Vagina (tissue), 2 donors: ENCODE measurements around the gene ANKRD44. TPM values are rescaled to one million over a fixed set of nuclear protein-coding genes. Genes with fewer than 3 reads are reported as not detected.
A peak's percentile ranks its signal among the peaks of the same experiment; 100 is the strongest.

Source experiments
- DNase-seq, 2 donors: peaks; one replicate each; pipeline ENCODE4 v3.0.0-alpha.2; 2017; ENCODE audit errors: extremely low spot score in 2 of 2
- H3K27ac ChIP-seq: fragments of 200-600 bp; sonication (generic); one replicate; pipeline ENCODE4 v1.5.1; 2019
- H3K27me3 ChIP-seq: fragments of 200-600 bp; sonication (generic); one replicate; pipeline ENCODE4 v1.5.1; 2019
- H3K36me3 ChIP-seq, 2 donors: fragments of 200-600 bp; sonication (generic); one replicate each; pipeline ENCODE4 v1.5.1; 2017 to 2019
- H3K4me1 ChIP-seq: fragments of 200-600 bp; sonication (generic); one replicate; pipeline ENCODE4 v1.5.1; 2019
- H3K4me3 ChIP-seq, 2 donors: fragments of 200-600 bp; sonication (generic); 1 replicate in 1 of 2; 2 replicates in 1 of 2; pipeline ENCODE4 v1.5.1; 2016 to 2019
- H3K9me3 ChIP-seq: fragments of 200-600 bp; sonication (generic); one replicate; pipeline ENCODE4 v1.5.1; 2019
- POLR2A ChIP-seq, 2 donors: fragments of 450-650 bp; IDR thresholded peaks; one replicate each; pipeline ENCODE4 v1.6.1; 2017; ENCODE audit warnings: antibody characterized with exemption in 2 of 2, mild to moderate bottlenecking in 2 of 2, moderate library complexity in 2 of 2
- POLR2AphosphoS5 ChIP-seq, 2 donors: sonication (generic); formaldehyde crosslinking; IDR thresholded peaks; one replicate each; pipeline ENCODE4 v1.9.0; 2017; ENCODE audit warnings: antibody characterized with exemption in 2 of 2, mild to moderate bottlenecking in 2 of 2, low read depth in 1 of 2; ENCODE audit not compliant: insufficient read depth in 1 of 2
- intact Hi-C: fragments of 100-400 bp; cut with DNase I; formaldehyde crosslinking; loops from one replicate; pipeline ENCODE4 v1.15.1; 2023
- total RNA-seq: library from RNA; depleted of rRNA; stranded (reverse); fragments of >200 nt; gene quantifications from one replicate; pipeline ENCODE4 v1.2.3, GENCODE V29; 2016
- TF ChIP-seq, protein P1 (sequence below), 3 experiments: fragments of 450-650 bp in 2 of 3; fragments of 200-600 bp in 1 of 3; sonication (generic) in 1 of 3; IDR thresholded peaks; one replicate each; pipeline ENCODE4 v1.5.1; 2017 to 2019; ENCODE audit warnings: antibody characterized with exemption in 3 of 3, mild to moderate bottlenecking in 2 of 3, moderate library complexity in 2 of 3

Gene ANKRD44
- total RNA-seq, 1 donor from 2014 or later = 46.4 TPM

DNA sequence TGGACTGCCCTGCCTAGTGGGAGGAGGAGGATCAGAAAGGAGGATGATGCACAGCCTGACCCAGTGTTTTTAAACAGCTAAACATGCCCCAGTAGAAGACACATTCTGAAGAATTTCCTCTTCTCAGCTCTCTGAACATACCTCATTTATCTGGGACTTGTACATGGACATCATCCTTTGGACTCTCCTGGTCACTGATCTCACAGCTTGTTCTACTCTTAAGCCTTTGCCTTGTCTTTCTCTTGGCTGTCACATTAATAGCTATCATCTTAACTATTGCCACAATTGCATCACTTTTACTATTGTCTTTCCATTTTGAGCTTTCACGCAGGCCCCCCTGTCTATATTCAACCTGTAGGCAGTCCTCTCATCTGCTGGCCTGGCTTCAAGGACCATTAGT, 342.1 kb downstream of the ANKRD44 start:
- H3K4me1 ChIP-seq = no peaks in the 10 kb centered on the region
- no peak overlapping the region for H3K4me3 ChIP-seq
- TF ChIP-seq, protein P1, sequence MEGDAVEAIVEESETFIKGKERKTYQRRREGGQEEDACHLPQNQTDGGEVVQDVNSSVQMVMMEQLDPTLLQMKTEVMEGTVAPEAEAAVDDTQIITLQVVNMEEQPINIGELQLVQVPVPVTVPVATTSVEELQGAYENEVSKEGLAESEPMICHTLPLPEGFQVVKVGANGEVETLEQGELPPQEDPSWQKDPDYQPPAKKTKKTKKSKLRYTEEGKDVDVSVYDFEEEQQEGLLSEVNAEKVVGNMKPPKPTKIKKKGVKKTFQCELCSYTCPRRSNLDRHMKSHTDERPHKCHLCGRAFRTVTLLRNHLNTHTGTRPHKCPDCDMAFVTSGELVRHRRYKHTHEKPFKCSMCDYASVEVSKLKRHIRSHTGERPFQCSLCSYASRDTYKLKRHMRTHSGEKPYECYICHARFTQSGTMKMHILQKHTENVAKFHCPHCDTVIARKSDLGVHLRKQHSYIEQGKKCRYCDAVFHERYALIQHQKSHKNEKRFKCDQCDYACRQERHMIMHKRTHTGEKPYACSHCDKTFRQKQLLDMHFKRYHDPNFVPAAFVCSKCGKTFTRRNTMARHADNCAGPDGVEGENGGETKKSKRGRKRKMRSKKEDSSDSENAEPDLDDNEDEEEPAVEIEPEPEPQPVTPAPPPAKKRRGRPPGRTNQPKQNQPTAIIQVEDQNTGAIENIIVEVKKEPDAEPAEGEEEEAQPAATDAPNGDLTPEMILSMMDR (IDR thresholded peaks at IDR 0.05) = no peak
- TF ChIP-seq POLR2AphosphoS5 (IDR thresholded peaks at IDR 0.05; ENCODE audit: insufficient read depth in 1 of 2, low read depth in 1 of 2) = no peak
- no peak for TF ChIP-seq POLR2A (IDR thresholded peaks at IDR 0.05)
- intact Hi-C loops = no loop called here
- no peaks in the 10 kb centered on the region for H3K27me3 ChIP-seq
- no peaks in the 10 kb centered on the region for H3K36me3 ChIP-seq
- no peak overlapping the region for H3K27ac ChIP-seq
- H3K9me3 ChIP-seq = no peaks in the 10 kb centered on the region
- no peak for DNase-seq

DNA sequence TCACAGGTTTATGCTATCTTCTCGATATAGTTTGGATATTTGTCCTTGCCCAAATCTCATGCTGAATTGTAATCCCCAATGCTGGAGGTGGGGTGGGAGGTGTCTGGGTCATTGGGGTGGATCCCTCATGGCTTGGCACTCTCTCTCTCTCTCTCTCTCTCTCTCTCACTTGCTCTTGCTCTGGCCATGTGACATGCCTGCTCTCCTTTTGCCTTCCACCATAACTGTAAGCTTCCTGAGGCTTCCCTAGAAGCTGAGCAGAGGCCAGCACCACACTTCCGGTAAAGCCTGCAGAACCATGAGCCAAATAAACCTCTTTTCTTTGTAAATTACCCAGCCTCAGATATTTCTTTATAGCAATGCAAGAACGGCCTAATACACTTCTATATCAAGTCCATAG, 342.8 kb downstream of the ANKRD44 start:
- TF ChIP-seq POLR2AphosphoS5 (IDR thresholded peaks at IDR 0.05; ENCODE audit: insufficient read depth in 1 of 2, low read depth in 1 of 2) (no peak), POLR2A (IDR thresholded peaks at IDR 0.05) (no peak)
- TF ChIP-seq, protein P1 (IDR thresholded peaks at IDR 0.05) = no peak
- DNase-seq = no peak
- Histone ChIP-seq H3K4me3 (no peak overlapping the region), H3K4me1 (no peaks in the 10 kb centered on the region), H3K27ac (no peak overlapping the region), H3K27me3 (no peaks in the 10 kb centered on the region), H3K36me3 (no peaks in the 10 kb centered on the region), H3K9me3 (no peaks in the 10 kb centered on the region)
- intact Hi-C loops = no loop called here

DNA sequence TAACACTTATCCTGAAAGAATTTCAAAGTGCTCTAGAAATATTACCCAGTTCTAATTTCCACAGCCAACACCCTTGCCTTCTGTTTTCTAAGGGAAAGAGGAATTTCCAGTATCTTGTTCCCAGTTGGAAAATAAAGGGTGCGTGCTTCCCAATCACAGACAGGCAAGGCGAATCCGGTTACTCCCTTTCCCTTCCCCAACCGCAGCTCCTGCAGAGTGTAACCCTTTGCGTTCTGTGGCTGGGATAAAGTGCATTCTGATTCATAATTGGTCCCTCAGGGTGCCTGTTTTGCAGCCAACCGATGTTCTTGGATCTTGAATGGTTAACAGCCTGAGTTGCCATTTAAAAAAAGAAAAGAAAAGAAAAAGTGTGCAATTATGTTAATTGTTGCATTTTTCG, 343.5 kb downstream of the ANKRD44 start:
- no peak for TF ChIP-seq POLR2AphosphoS5 (IDR thresholded peaks at IDR 0.05; ENCODE audit: insufficient read depth in 1 of 2, low read depth in 1 of 2)
- TF ChIP-seq, protein P1 (IDR thresholded peaks at IDR 0.05) = no peak
- no peak for TF ChIP-seq POLR2A (IDR thresholded peaks at IDR 0.05)
- Histone ChIP-seq H3K4me3 (peak overlapping the region; percentile 21 to 22), H3K36me3 (no peaks in the 10 kb centered on the region), H3K9me3 (no peaks in the 10 kb centered on the region), H3K4me1 (no peaks in the 10 kb centered on the region), H3K27me3 (no peaks in the 10 kb centered on the region), H3K27ac (no peak overlapping the region)
- intact Hi-C loops = no loop called here
- no peak for DNase-seq

DNA sequence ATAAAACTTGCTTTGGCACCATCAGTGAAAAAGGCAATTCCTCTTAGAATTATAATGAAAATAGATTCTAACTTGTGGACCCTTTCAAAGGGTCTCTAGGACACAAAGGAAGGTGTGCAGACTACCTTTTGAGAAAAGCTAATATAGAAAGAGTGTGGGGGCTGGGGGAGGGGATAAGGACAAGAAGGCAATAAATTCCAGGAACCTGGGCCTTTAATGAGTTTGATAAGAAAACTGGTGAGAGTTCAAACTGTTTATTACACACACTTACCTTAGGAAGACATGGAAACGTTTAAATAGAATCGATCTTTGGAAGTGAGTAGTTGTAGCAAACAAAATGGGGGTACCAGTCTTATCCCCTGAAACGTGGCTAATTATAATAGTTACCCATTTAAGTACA, 344.5 kb downstream of the ANKRD44 start:
- H3K27me3 ChIP-seq = no peaks in the 10 kb centered on the region
- no peaks in the 10 kb centered on the region for H3K36me3 ChIP-seq
- no peak for DNase-seq
- TF ChIP-seq, protein P1 (IDR thresholded peaks at IDR 0.05) = no peak
- TF ChIP-seq POLR2AphosphoS5 (IDR thresholded peaks at IDR 0.05; ENCODE audit: insufficient read depth in 1 of 2, low read depth in 1 of 2) = no peak
- TF ChIP-seq POLR2A (IDR thresholded peaks at IDR 0.05) = no peak
- intact Hi-C loops = no loop called here
- no peak overlapping the region for H3K27ac ChIP-seq
- no peak overlapping the region for H3K4me3 ChIP-seq
- no peaks in the 10 kb centered on the region for H3K4me1 ChIP-seq
- no peaks in the 10 kb centered on the region for H3K9me3 ChIP-seq

DNA sequence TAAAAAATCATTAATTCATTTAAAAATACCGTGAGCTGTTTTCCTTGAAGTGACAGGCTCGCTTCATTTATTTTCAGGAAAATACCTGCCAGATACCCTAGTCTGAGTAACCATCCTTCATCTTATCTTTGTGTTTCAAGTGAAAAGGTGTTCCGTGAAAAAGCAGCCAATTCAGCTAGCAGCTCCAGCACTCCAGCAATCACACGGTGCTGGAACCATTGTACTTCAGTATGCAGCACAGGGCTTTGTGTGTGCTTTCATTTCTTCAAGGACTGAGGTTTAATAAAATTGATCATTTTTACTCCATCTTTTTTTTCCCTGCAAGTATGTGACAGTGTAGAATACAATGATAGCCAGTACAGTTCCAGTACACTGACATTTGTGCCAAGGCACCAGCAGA, 344.9 kb downstream of the ANKRD44 start:
- H3K4me1 ChIP-seq = no peaks in the 10 kb centered on the region

More for the DNA sequence above, 344.9 kb downstream of the ANKRD44 start:
- Histone ChIP-seq H3K27me3 (no peaks in the 10 kb centered on the region), H3K4me3 (no peak overlapping the region), H3K36me3 (no peaks in the 10 kb centered on the region), H3K9me3 (no peaks in the 10 kb centered on the region), H3K27ac (no peak overlapping the region)
- DNase-seq = no peak
- intact Hi-C loops = no loop called here
- TF ChIP-seq POLR2A (IDR thresholded peaks at IDR 0.05) (no peak), POLR2AphosphoS5 (IDR thresholded peaks at IDR 0.05; ENCODE audit: insufficient read depth in 1 of 2, low read depth in 1 of 2) (no peak)
- TF ChIP-seq, protein P1 (IDR thresholded peaks at IDR 0.05) = no peak
